Spleen (tissue), 7 donors: ENCODE measurements around the gene CRYBG1.

Experiments
- POLR2A ChIP-seq, 3 donors: fragments of 450-650 bp; IDR thresholded peaks; one replicate each; pipeline ENCODE4 v1.5.1; 2017; ENCODE audit warnings: antibody characterized with exemption in 3 of 3, mild to moderate bottlenecking in 1 of 3
- TF ChIP-seq, protein P1 (sequence below), 11 experiments: fragments of 200-600 bp in 7 of 11; fragments of 450-650 bp in 4 of 11; sonication (generic) in 4 of 11; IDR thresholded peaks in 8 of 11; conservative IDR thresholded peaks in 3 of 11; 1 replicate in 7 of 11; 2 replicates in 4 of 11; pipeline versions ENCODE4 v1.4.0 to v1.8.0; 2016 to 2021; ENCODE audit warnings: antibody characterized with exemption in 11 of 11, inconsistent platforms in 4 of 11, mild to moderate bottlenecking in 1 of 11
- donor health status: DM: no; HTN: no; CAD: no; lungs with moderate emphysema.
- donor health status: DM: no; HTN: no; CAD: no.
- donor health status: DM: no; HTN: no; CAD: no.

DNA sequence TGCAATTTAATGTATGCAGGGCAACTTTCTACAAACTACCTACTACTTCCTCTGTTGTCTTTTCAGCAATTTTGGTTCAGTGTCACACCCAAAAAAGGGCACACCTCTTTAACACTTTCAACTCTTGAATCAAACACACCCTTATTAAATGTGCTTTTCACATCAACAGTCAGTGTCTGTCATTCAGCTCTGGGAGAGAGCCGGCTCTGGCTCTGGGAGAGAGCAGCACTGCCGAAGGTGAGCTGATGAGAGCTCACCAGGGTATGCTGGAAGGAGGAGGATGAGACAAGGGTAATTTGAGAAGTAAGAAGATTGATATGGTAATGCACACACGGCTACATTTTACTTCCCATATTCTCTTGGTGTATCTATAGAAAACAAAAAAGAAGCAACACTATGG is 134.5 kb downstream of the CRYBG1 start:
- TF ChIP-seq, protein P1, sequence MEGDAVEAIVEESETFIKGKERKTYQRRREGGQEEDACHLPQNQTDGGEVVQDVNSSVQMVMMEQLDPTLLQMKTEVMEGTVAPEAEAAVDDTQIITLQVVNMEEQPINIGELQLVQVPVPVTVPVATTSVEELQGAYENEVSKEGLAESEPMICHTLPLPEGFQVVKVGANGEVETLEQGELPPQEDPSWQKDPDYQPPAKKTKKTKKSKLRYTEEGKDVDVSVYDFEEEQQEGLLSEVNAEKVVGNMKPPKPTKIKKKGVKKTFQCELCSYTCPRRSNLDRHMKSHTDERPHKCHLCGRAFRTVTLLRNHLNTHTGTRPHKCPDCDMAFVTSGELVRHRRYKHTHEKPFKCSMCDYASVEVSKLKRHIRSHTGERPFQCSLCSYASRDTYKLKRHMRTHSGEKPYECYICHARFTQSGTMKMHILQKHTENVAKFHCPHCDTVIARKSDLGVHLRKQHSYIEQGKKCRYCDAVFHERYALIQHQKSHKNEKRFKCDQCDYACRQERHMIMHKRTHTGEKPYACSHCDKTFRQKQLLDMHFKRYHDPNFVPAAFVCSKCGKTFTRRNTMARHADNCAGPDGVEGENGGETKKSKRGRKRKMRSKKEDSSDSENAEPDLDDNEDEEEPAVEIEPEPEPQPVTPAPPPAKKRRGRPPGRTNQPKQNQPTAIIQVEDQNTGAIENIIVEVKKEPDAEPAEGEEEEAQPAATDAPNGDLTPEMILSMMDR (IDR thresholded peaks at IDR 0.05 in 8 of 11, conservative IDR thresholded peaks at IDR 0.05 in 3 of 11): no peak
- no peak for TF ChIP-seq POLR2A (IDR thresholded peaks at IDR 0.05)
